Heart left ventricle (tissue), 16 donors: ENCODE results near the gene C2CD5. TPM values are rescaled to one million over a fixed set of nuclear protein-coding genes. Genes with fewer than 3 reads are reported as not detected.

Experiments
- ATAC-seq, 4 donors: fragments of 200-7000 bp; cut with Tn5 transposase; one replicate each; pipeline ENCODE4 v1.9.1; 2020 to 2022; ENCODE audit warnings: moderate library complexity in 4 of 4, mild to moderate bottlenecking in 3 of 4, moderate number of reproducible peaks in 1 of 4
- DNase-seq, 5 donors: peaks; one replicate each; pipeline ENCODE4 v3.0.0-alpha.2; 2020
- H3K27ac ChIP-seq, 12 donors: fragments of 200-600 bp; sonication (generic) in 4 of 12; one replicate each; pipeline versions ENCODE4 v1.5.0 to v1.8.0; 2016 to 2022; ENCODE audit warnings: mild to moderate bottlenecking in 2 of 12
- H3K27me3 ChIP-seq, 9 donors: fragments of 200-600 bp; sonication (generic) in 2 of 9; one replicate each; pipeline versions ENCODE4 v1.5.1 to v1.8.0; 2016 to 2022; ENCODE audit warnings: mild to moderate bottlenecking in 3 of 9
- H3K36me3 ChIP-seq, 9 donors: fragments of 200-600 bp; sonication (generic) in 2 of 9; one replicate each; pipeline versions ENCODE4 v1.5.0 to v1.8.0; 2018 to 2022; ENCODE audit warnings: mild to moderate bottlenecking in 2 of 9
- H3K4me1 ChIP-seq, 12 donors: fragments of 200-600 bp; sonication (generic) in 4 of 12; one replicate each; pipeline versions ENCODE4 v1.5.0 to v1.8.0; 2016 to 2022; ENCODE audit warnings: mild to moderate bottlenecking in 3 of 12
- H3K4me3 ChIP-seq, 12 donors: fragments of 200-600 bp; sonication (generic) in 4 of 12; one replicate each; pipeline versions ENCODE4 v1.5.0 to v1.8.0; 2017 to 2022; ENCODE audit warnings: mild to moderate bottlenecking in 9 of 12, moderate library complexity in 4 of 12
- H3K9me3 ChIP-seq, 12 donors: fragments of 200-600 bp; sonication (generic) in 4 of 12; one replicate each; pipeline versions ENCODE4 v1.5.0 to v1.8.0; 2016 to 2022; ENCODE audit warnings: mild to moderate bottlenecking in 1 of 12
- POLR2A ChIP-seq, 2 donors: fragments of 450-650 bp; IDR thresholded peaks; one replicate each; pipeline ENCODE4 v1.6.1; 2017; ENCODE audit warnings: antibody characterized with exemption in 2 of 2, mild to moderate bottlenecking in 2 of 2, moderate library complexity in 2 of 2
- WGBS, 4 donors: extraction: QIAGEN DNeasy Blood & Tissue Kit in 2 of 4; methylation state at CpG; one replicate each; pipeline versions ENCODE4 v1.1.5 to v1.1.7; 2013 to 2018; 5-methylcytosine and 5-hydroxymethylcytosine counted together
- intact Hi-C, 10 donors: fragments of 100-400 bp; cut with DNase I; formaldehyde crosslinking; loops; one replicate each; pipeline versions ENCODE4 v1.11.1 to v1.14.2; 2022
- polyA plus RNA-seq, 2 donors: library from polyadenylated mRNA; stranded (reverse); fragments of 200-250 nt; gene quantifications; one replicate each; pipeline ENCODE4 v1.2.3, GENCODE V29; 2013
- total RNA-seq, 9 donors: library from RNA; depleted of rRNA in 2 of 9; stranded (reverse); fragments of >200 nt in 2 of 9; fragmentation: NEBNext Ultra II Directional in 3 of 9; extraction: Animal tissue kit (Norgen Biotek cat#: 25700) in 3 of 9; gene quantifications; one replicate each; pipeline versions ENCODE4 v1.1.0 to v1.2.4, GENCODE V29; 2016 to 2023
- TF ChIP-seq, protein P1 (sequence below), 12 donors: fragments of 200-600 bp; sonication (generic) in 4 of 12; IDR thresholded peaks; one replicate each; pipeline versions ENCODE4 v1.5.0 to v1.8.0; 2018 to 2022; ENCODE audit warnings: antibody characterized with exemption in 12 of 12, mild to moderate bottlenecking in 5 of 12
- donor health status: ischemic (EF 13 %, LVEDD 7.1; RV severe dilation, severe dysfunction).
- donor health status: healthy with polysubstance abuse.
- donor health status: DM: no; HTN: yes; CAD: no.
- donor health status: DM: no; HTN: no; CAD: no.
- donor health status: ischemic (EF 25% LVEDD 6.9; RV normal size, moderate dysfunction).
- donor health status: ischemic (EF 25% LVEDD 5.7; RV mildly dilated, moderate dysfunction).
- donor health status: healthy.
- donor health status: DM: yes; HTN: yes; CAD: no.
- donor health status: ischemic (EF 35%, LVEDD 5.7; RV mildly dilated, moderate dysfunction).
- donor health status: nonischemic (EF 11% LVEDD 7.7; RV severe dilation, severe dysfunction).
- donor health status: DM: yes; HTN: yes; CAD: no.
- donor health status: PGD.
- donor health status: ischemic (EF 29% LVEDD 5.4; RV normal size, mild dysfunction).
- donor health status: nonischemic (EF 23%, LVEDD 6.1; RV moderate dilation, normal function).

The C2CD5 gene
- total and polyA plus RNA-seq, 11 donors, result 6.6 to 28.0 (median 17.3) TPM

- peaks cover 0 to 78% (median 54%) of the 10 kb centered on the region in 9 donors for H3K36me3 ChIP-seq
- DNase-seq, result no peak
- WGBS, 4 donors, result 94 to 100% (median 98%) methylated on average over 2 of the region's 2 CpGs
These were observed 38.5 kb downstream of the C2CD5 start for GRCh38 chr12:22505826-22506225.

GRCh38 chr12:22500100-22500499 lies 44.2 kb downstream of the C2CD5 start:
- DNase-seq, result no peak
- intact Hi-C loops, result loop anchor here in 1 of 10 donors (10.0 kb wide), 1 partner anchor 65 kb away; no protein-coding TSS in a partner anchor
- no peaks in the 10 kb centered on the region for H3K27me3 ChIP-seq
- TF ChIP-seq, protein P1, sequence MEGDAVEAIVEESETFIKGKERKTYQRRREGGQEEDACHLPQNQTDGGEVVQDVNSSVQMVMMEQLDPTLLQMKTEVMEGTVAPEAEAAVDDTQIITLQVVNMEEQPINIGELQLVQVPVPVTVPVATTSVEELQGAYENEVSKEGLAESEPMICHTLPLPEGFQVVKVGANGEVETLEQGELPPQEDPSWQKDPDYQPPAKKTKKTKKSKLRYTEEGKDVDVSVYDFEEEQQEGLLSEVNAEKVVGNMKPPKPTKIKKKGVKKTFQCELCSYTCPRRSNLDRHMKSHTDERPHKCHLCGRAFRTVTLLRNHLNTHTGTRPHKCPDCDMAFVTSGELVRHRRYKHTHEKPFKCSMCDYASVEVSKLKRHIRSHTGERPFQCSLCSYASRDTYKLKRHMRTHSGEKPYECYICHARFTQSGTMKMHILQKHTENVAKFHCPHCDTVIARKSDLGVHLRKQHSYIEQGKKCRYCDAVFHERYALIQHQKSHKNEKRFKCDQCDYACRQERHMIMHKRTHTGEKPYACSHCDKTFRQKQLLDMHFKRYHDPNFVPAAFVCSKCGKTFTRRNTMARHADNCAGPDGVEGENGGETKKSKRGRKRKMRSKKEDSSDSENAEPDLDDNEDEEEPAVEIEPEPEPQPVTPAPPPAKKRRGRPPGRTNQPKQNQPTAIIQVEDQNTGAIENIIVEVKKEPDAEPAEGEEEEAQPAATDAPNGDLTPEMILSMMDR (IDR thresholded peaks at IDR 0.05), result no peak
- TF ChIP-seq POLR2A (IDR thresholded peaks at IDR 0.05), result no peak
- ATAC-seq, result no peak
- 90 to 98% (median 97%) methylated on average over 4 of the region's 4 CpGs for WGBS, 4 donors
- H3K4me3 ChIP-seq, result no peak overlapping the region
- no peaks in the 10 kb centered on the region for H3K9me3 ChIP-seq
- H3K36me3 ChIP-seq, result peaks cover 0 to 57% (median 38%) of the 10 kb centered on the region in 9 donors
- no peak overlapping the region for H3K27ac ChIP-seq
- H3K4me1 ChIP-seq, result no peaks in the 10 kb centered on the region

More at GRCh38 chr12:22505826-22506225, 38.5 kb downstream of the C2CD5 start:
- intact Hi-C loops, result loop anchor here in 1 of 10 donors (10.0 kb wide), 1 partner anchor 59 kb away; no protein-coding TSS in a partner anchor
- TF ChIP-seq, protein P1 (IDR thresholded peaks at IDR 0.05), result no peak
- TF ChIP-seq POLR2A (IDR thresholded peaks at IDR 0.05), result no peak
- Histone ChIP-seq H3K27me3 (no peaks in the 10 kb centered on the region), H3K4me1 (no peaks in the 10 kb centered on the region), H3K4me3 (no peak overlapping the region), H3K27ac (no peak overlapping the region), H3K9me3 (no peaks in the 10 kb centered on the region)
- ATAC-seq, result no peak

GRCh38 chr12:22499445-22499844 lies 44.9 kb downstream of the C2CD5 start:
- TF ChIP-seq, protein P1 (IDR thresholded peaks at IDR 0.05), result no peak
- no peak for TF ChIP-seq POLR2A (IDR thresholded peaks at IDR 0.05)
- Histone ChIP-seq H3K9me3 (no peaks in the 10 kb centered on the region), H3K27me3 (no peaks in the 10 kb centered on the region), H3K36me3 (peaks cover 0 to 55% (median 32%) of the 10 kb centered on the region in 9 donors), H3K4me3 (no peak overlapping the region), H3K4me1 (peaks cover 0 to 1% (median 0%) of the 10 kb centered on the region in 12 donors), H3K27ac (no peak overlapping the region)
- WGBS, 4 donors, result 83 to 96% (median 87%) methylated on average over 2 of the region's 2 CpGs
- no peak for ATAC-seq
- no peak for DNase-seq
- intact Hi-C loops, result no loop called here

DNA sequence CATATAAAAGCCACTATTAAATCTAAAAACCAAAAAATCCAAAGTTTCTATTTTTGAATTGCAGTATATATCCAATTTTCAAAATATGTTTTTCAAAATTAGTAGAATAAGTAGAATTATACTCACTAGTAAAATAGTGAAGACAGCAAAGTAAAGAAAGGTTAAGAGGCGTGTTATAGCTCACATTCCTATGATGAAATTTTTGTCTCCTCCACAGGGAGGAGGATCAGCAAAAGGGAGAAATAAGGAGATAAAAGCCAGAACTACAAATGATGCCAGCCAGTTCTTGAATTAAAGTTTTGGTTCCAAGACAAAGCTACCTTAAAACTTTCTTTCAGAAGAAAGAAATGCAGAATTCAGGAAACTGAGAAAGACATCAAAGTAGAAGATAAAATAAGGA lies 50.0 kb downstream of the C2CD5 start:
- WGBS, 4 donors, result 68 to 81% (median 79%) methylated on average over 1 of the region's 1 CpG
- H3K4me1 ChIP-seq, result peaks cover 0 to 6% (median 0%) of the 10 kb centered on the region in 12 donors

More for the DNA sequence above, 50.0 kb downstream of the C2CD5 start:
- ATAC-seq (no peak), DNase-seq (no peak)
- peaks cover 0 to 68% (median 43%) of the 10 kb centered on the region in 9 donors for H3K36me3 ChIP-seq
- no peak for TF ChIP-seq POLR2A (IDR thresholded peaks at IDR 0.05)
- TF ChIP-seq, protein P1 (IDR thresholded peaks at IDR 0.05), result no peak
- intact Hi-C loops, result no loop called here
- H3K9me3 ChIP-seq, result no peaks in the 10 kb centered on the region
- no peak overlapping the region for H3K4me3 ChIP-seq
- no peaks in the 10 kb centered on the region for H3K27me3 ChIP-seq
- H3K27ac ChIP-seq, result no peak overlapping the region
